Ishikawa (cell line): Measurements from ENCODE around the gene CPEB3.

ENCODE experiments used
- CEBPB ChIP-seq: IDR thresholded peaks from 2 replicates; pipeline ENCODE4 v1.6.1; 2012
- CREB1 ChIP-seq: IDR thresholded peaks from 2 replicates; pipeline ENCODE4 v1.6.1; 2012; ENCODE audit warnings: low read depth
- EGR1 ChIP-seq: IDR thresholded peaks from 2 replicates; pipeline ENCODE4 v1.6.1; 2012
- EP300 ChIP-seq: IDR thresholded peaks from 2 replicates; pipeline ENCODE4 v1.6.1; 2012; ENCODE audit warnings: borderline replicate concordance
- FOXM1 ChIP-seq: IDR thresholded peaks from 2 replicates; pipeline ENCODE4 v1.6.1; 2012; ENCODE audit warnings: low read depth, borderline replicate concordance
- NFIC ChIP-seq: IDR thresholded peaks from 2 replicates; pipeline ENCODE4 v1.6.1; 2012
- RAD21 ChIP-seq: IDR thresholded peaks from 2 replicates; pipeline ENCODE4 v1.6.1; 2012; ENCODE audit warnings: low read depth
- REST ChIP-seq: IDR thresholded peaks from 2 replicates; pipeline ENCODE4 v1.6.1; 2012; ENCODE audit warnings: low read depth, mild to moderate bottlenecking
- TAF1 ChIP-seq: IDR thresholded peaks from 2 replicates; pipeline ENCODE4 v1.6.1; 2012; ENCODE audit warnings: low read depth, mild to moderate bottlenecking
- TCF12 ChIP-seq: IDR thresholded peaks from 2 replicates; pipeline ENCODE4 v1.6.1; 2012; ENCODE audit warnings: low read depth
- TEAD4 ChIP-seq: IDR thresholded peaks from 2 replicates; pipeline ENCODE4 v1.6.1; 2012
- USF1 ChIP-seq: IDR thresholded peaks from 2 replicates; pipeline ENCODE4 v1.6.1; 2012
- YY1 ChIP-seq: IDR thresholded peaks from 2 replicates; pipeline ENCODE4 v1.6.1; 2012; ENCODE audit warnings: low read depth
- ZBTB7A ChIP-seq: IDR thresholded peaks from 2 replicates; pipeline ENCODE4 v1.6.1; 2012; ENCODE audit warnings: low read depth
- TF ChIP-seq, protein P1 (sequence below): IDR thresholded peaks from 2 replicates; pipeline ENCODE4 v1.6.1; 2012

Gene CPEB3

DNA sequence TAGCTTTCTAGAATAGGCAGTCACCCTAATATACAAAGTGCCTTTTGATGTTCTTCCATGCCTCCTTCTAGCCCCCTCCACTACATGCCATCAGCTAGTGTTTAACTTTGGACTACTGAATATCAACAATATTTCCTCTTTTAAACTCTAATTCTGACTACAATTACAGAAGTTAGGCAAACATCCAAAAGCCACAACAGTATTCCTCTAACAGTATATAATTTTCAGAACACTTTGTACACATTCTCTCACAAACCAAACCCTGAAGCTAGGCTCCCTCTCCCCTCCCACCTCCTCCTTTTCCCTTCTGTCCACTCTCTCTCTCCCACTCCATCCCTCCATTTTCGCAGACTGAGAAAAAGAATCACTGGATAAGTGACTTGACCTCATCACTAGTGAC lies 59.7 kb downstream of the CPEB3 start:
- TF ChIP-seq USF1 (no peak), EP300 (no peak), CREB1 (no peak), CEBPB (no peak), FOXM1 (no peak), EGR1 (no peak), TEAD4 (no peak), NFIC (no peak), ZBTB7A (no peak), REST (no peak)
- TF ChIP-seq, protein P1, sequence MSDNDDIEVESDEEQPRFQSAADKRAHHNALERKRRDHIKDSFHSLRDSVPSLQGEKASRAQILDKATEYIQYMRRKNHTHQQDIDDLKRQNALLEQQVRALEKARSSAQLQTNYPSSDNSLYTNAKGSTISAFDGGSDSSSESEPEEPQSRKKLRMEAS = no peak

DNA sequence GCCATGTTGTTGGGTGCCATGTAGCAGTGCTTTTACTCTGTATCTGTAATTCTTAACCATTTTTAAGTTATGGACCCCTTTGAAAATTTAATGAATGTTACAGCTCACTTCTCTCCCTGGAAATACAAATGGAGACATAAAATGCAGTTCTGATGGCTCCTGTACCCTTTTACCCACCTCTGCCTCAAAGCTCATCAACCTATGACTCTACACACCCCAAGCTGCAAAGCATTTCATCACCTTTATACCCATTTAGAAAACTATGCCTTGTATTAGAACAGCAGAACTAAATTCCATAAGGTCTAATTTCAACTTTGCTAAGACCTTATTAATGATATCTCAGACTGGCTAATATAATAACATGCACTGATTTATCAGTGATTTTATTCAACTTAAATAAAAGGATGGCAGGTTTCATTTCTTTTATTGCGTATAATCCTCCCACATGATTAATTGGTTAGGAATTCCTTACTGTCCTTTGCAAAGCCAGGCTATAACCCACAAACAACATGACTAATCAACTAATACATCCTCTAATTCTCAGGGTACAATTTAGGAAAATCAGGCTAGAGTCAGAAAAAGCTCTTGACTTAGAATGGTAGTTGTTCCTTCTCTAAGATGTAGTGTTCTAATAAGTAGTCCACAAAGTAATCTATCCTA lies 68.1 kb downstream of the CPEB3 start:
- TF ChIP-seq CEBPB = no peak
- TF ChIP-seq FOXM1 = no peak
- TF ChIP-seq EP300 = no peak

- TF ChIP-seq YY1 (no peak), TCF12 (no peak), ZBTB7A (no peak), NFIC (no peak), CREB1 (no peak), CEBPB (no peak), RAD21 (no peak), USF1 (no peak), FOXM1 (no peak), EP300 (no peak), EGR1 (no peak), TEAD4 (no peak), TAF1 (no peak), REST (no peak)
- TF ChIP-seq, protein P1 = no peak
Measured at GRCh38 chr10:92219559-92219958, 71.3 kb downstream of the CPEB3 start.

DNA sequence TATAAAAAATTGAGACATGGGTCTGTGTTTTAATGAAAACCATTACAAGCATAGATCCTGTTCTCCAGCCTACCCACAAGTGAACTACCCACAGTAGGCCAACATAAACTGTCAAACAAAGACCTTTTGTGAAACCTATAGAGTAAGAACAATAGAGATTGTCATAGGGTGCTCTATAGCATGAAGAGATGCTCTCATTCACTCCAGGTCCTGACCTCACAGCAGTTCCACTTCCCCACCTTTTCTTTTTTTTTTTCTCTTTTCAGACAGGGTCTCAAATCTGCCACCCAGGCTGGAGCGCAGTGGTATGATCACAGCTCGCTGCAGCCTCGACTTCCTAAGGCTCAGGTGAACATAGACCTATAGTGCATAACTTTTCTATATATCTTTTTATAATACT lies 72.3 kb downstream of the CPEB3 start:
- TF ChIP-seq ZBTB7A = no peak
- TF ChIP-seq RAD21 = no peak
- no peak for TF ChIP-seq EGR1
- TF ChIP-seq FOXM1 = no peak
- TF ChIP-seq YY1 = no peak

DNA sequence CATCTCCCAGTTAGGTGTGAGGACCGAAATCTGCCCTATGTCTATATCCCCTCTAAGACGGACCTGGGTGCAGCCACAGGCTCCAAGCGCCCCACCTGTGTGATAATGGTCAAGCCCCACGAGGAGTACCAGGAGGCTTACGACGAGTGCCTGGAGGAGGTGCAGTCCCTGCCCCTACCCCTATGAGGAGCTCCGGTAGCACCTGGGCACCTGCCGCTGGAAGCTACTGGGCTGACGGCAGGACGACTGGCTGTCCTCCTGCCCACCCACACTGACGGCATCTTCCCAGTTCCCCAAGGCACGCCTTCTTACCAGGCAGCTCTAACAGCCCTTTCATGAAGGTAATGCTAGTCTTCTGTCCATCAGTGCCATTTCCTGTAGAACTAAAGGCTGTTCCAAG lies 74.3 kb downstream of the CPEB3 start:
- peak; percentile 57; the same call in 1 of the 2 replicates for TF ChIP-seq RAD21

DNA sequence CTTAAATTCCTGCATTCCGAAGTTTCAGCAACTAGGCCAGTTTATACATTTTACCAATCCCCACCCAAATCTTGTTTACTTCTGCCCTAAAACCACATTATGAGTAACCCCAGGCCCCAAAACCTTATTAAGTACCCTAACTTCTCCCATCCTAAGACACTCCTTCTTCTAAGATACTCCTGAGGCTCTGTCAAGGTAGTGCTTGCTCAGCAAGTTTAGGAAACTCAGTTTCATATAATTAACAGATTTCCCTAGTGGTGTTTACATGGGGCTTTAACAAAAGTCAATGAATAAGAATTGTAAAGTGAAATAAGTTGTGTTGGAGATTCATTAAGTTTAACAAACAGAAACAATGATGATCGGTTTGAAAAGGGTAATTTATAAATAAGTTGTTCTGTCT lies 77.8 kb downstream of the CPEB3 start:
- TF ChIP-seq EP300 (no peak), TCF12 (no peak), YY1 (no peak), TEAD4 (no peak), ZBTB7A (no peak), NFIC (no peak), REST (no peak), RAD21 (no peak)
